Chondrocyte (in vitro differentiated cells): ENCODE measurements around the gene IL21. TPM values are rescaled to one million over a fixed set of nuclear protein-coding genes. Genes with fewer than 3 reads are reported as not detected.
A peak's percentile ranks its signal among the peaks of the same experiment; 100 is the strongest.
"Not testable (repeated sequence)": the region's sequence is repeated elsewhere in the genome, so short reads cannot be mapped to it uniquely, and the experiment has no call there.

Experiments used
- DNase-seq: peaks from one replicate; pipeline ENCODE4 v3.0.0; 2021; ENCODE audit warnings: mixed read lengths, low spot score
- H3K27ac Mint-ChIP-seq: one replicate; pipeline ENCODE4 v1.8.0; 2021; ENCODE audit warnings: mild to moderate bottlenecking, moderate library complexity, mixed read lengths; ENCODE audit not compliant: unreplicated experiment
- H3K27me3 Mint-ChIP-seq: 2 replicates; pipeline ENCODE4 v1.8.0; 2021; ENCODE audit warnings: low read depth, mixed read lengths
- H3K36me3 Mint-ChIP-seq: 2 replicates; pipeline ENCODE4 v1.8.0; 2021; ENCODE audit warnings: low read depth, mixed read lengths
- H3K4me1 Mint-ChIP-seq: 2 replicates; pipeline ENCODE4 v1.8.0; 2021; ENCODE audit warnings: low read depth, mild to moderate bottlenecking, mixed read lengths
- H3K4me3 Mint-ChIP-seq: one replicate; pipeline ENCODE4 v1.8.0; 2021; ENCODE audit warnings: mild to moderate bottlenecking, moderate library complexity, mixed read lengths; ENCODE audit not compliant: unreplicated experiment
- H3K9me3 Mint-ChIP-seq: 2 replicates; pipeline ENCODE4 v1.8.0; 2021; ENCODE audit warnings: low read depth, mixed read lengths
- CTCF ChIP-seq: fragments of 200-600 bp; sonication (generic); IDR thresholded peaks from 2 replicates; pipeline ENCODE4 v1.5.0; 2021; ENCODE audit warnings: antibody characterized with exemption, mild to moderate bottlenecking, moderate library complexity
- total RNA-seq: library from RNA; stranded (reverse); gene quantifications from 3 replicates; pipeline ENCODE4 v1.2.1, GENCODE V29; 2021

IL21 gene
- total RNA-seq, 1 donor from 2014 or later = not detected

- Mint-ChIP-seq H3K36me3 (no peaks in the 10 kb centered on the region), H3K27ac (no peak overlapping the region), H3K4me3 (no peak overlapping the region), H3K9me3 (peaks cover 3% of the 10 kb centered on the region), H3K27me3 (peaks cover 13% of the 10 kb centered on the region), H3K4me1 (no peaks in the 10 kb centered on the region)
- DNase-seq = no peak
- peak; percentile 82 for TF ChIP-seq CTCF
Measured at GRCh38 chr4:122576261-122577188, 44.3 kb downstream of the IL21 start.

- peaks cover 19% of the 10 kb centered on the region for H3K27me3 Mint-ChIP-seq
- not testable (repeated sequence) for H3K4me3 Mint-ChIP-seq, H3K27ac Mint-ChIP-seq, H3K9me3 Mint-ChIP-seq, H3K4me1 Mint-ChIP-seq, H3K36me3 Mint-ChIP-seq
- peak; percentile 64 for DNase-seq
Measured at GRCh38 chr4:122574347-122574746, 46.5 kb downstream of the IL21 start.

- Mint-ChIP-seq H3K9me3 (peaks cover 9% of the 10 kb centered on the region), H3K4me1 (no peaks in the 10 kb centered on the region)
Measured at GRCh38 chr4:122562449-122562848, 58.4 kb downstream of the IL21 start.

More at GRCh38 chr4:122562449-122562848, 58.4 kb downstream of the IL21 start:
- Mint-ChIP-seq H3K4me3 (no peak overlapping the region), H3K36me3 (no peaks in the 10 kb centered on the region), H3K27me3 (peaks cover 5% of the 10 kb centered on the region), H3K27ac (no peak overlapping the region)
- no peak for TF ChIP-seq CTCF
- DNase-seq = no peak

Other genes starting within 250 kb of the IL21 start
- not detected in 3 replicates for gene ADAD1, start 242.1 kb downstream of the IL21 start, total RNA-seq
- gene IL2, start 164.3 kb downstream of the IL21 start, total RNA-seq = not detected in 3 replicates
- gene BBS12, start 111.6 kb upstream of the IL21 start, total RNA-seq = 3.3 to 5.4 TPM (median 3.3 TPM) in 3 replicates
- 25.0 to 26.2 TPM (median 25.1 TPM) in 3 replicates for gene FGF2, start 205.8 kb upstream of the IL21 start, total RNA-seq